PC-9 (cell line): ENCODE data around the gene LAMA5.

ENCODE experiments used
- EZH2 ChIP-seq: fragments of 200-600 bp; sonication (generic); IDR thresholded peaks from 2 replicates; pipeline ENCODE4 v1.8.0; 2017; ENCODE audit warnings: antibody characterized with exemption, low read depth
- TF ChIP-seq, protein P1 (sequence below): fragments of 200-600 bp; sonication (generic); conservative IDR thresholded peaks from 2 replicates; pipeline ENCODE4 v1.6.1; 2017; ENCODE audit warnings: mixed run types, antibody characterized with exemption, mild to moderate bottlenecking, moderate library complexity

DNA sequence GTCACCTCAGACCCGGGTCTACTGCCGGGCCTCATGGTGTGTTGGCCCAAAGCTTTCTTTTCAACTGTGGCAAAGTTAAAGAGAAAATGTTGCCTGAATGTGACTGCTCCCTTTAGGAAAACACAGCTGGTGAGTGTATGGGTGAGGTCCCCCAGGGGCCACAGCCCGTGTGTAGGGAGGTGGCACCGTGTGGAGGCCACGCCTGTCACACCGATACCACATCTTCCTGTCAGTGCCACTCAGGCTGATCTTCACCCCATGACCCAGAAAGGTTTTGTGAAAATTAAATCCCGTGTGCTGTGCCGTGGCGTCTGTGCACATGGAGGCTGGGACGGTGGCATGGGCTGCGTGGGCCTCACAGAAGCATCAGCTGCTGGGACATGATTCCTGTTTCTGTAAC, 75.0 kb downstream of the LAMA5 start:
- TF ChIP-seq, protein P1, sequence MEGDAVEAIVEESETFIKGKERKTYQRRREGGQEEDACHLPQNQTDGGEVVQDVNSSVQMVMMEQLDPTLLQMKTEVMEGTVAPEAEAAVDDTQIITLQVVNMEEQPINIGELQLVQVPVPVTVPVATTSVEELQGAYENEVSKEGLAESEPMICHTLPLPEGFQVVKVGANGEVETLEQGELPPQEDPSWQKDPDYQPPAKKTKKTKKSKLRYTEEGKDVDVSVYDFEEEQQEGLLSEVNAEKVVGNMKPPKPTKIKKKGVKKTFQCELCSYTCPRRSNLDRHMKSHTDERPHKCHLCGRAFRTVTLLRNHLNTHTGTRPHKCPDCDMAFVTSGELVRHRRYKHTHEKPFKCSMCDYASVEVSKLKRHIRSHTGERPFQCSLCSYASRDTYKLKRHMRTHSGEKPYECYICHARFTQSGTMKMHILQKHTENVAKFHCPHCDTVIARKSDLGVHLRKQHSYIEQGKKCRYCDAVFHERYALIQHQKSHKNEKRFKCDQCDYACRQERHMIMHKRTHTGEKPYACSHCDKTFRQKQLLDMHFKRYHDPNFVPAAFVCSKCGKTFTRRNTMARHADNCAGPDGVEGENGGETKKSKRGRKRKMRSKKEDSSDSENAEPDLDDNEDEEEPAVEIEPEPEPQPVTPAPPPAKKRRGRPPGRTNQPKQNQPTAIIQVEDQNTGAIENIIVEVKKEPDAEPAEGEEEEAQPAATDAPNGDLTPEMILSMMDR = no peak
- TF ChIP-seq EZH2 = no peak
